ENCODE results near the gene POLR2C.

Gene POLR2C

DNA sequence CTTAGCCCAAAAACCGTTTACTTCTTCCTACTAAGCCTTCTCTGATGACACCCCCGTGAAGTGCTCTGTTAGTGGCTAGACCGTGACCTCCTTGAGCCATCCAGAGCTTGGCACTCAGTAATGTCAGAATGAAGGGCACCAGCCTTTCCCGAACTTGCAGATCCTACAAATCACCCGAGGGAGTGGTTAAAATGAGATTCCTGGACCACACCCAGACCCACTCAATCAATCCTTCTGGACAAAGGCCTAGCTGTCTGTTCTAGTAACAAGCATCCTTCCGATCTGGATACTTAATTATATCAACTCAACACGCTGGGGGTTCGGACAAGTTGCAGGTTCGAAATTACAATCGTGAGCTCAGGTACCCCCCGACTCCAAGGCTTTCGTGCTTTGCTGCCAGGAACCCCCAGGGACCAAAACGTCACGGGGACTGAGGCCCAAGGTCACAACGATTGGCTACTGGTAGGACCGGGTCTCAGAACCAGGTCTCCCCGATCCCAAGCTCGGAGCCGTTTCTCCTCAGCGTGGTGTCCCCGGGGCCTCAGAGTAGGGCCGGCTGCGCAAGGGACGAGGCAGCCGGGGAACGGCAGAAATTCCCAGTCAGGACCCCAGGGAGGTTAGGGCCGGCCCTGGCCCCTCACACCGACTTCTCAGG lies 15.8 kb upstream of the POLR2C start:
- POLR2A ChIA-PET (ENCODE audit: low non-redundant PET): interaction anchor here (1.0 kb wide), 1 partner anchor 16 kb away, joined by 3 read pairs; no protein-coding TSS in a partner anchor
- DNase-seq (ENCODE audit: low spot score): peak; percentile 41
- no peak for TF ChIP-seq CTCF (conservative IDR thresholded peaks at IDR 0.05; ENCODE audit: low read depth)

GRCh38 chr16:57447186-57447962 lies 15.1 kb upstream of the POLR2C start, which contains the start of the genes CIAPIN1 and COQ9:
TSS of gene CIAPIN1 (minus strand) at chr16:57447385. CDS start at chr16:57440928, 6,457 bp downstream.
TSS of gene COQ9 (plus strand) at chr16:57447479. CDS start at chr16:57447506, 27 bp downstream.
- peak; percentile 93 for DNase-seq (ENCODE audit: low spot score)
- TF ChIP-seq CTCF (conservative IDR thresholded peaks at IDR 0.05; ENCODE audit: low read depth): no peak
- peak within 1 kb of the TSS; percentile 84 for H3K27ac ChIP-seq
- ChIA-PET CTCF (interaction anchor here (0.5 to 2.8 kb wide), 6 partner anchors 13 to 1229 kb away, joined by 3 to 14 read pairs (median 6); partner anchors contain the start of gene POLR2C), POLR2A (ENCODE audit: low non-redundant PET) (interaction anchor here (0.6 to 1.0 kb wide), 4 partner anchors 16 to 339 kb away, joined by 3 read pairs; no protein-coding TSS in a partner anchor)

More for the DNA sequence above, 15.8 kb upstream of the POLR2C start:
- peak overlapping the region; percentile 84 for H3K27ac ChIP-seq
- CTCF ChIA-PET: interaction anchor here (0.9 to 2.8 kb wide), 3 partner anchors 15 to 1228 kb away, joined by 3 to 14 read pairs (median 9); partner anchors contain the start of gene POLR2C

DNA sequence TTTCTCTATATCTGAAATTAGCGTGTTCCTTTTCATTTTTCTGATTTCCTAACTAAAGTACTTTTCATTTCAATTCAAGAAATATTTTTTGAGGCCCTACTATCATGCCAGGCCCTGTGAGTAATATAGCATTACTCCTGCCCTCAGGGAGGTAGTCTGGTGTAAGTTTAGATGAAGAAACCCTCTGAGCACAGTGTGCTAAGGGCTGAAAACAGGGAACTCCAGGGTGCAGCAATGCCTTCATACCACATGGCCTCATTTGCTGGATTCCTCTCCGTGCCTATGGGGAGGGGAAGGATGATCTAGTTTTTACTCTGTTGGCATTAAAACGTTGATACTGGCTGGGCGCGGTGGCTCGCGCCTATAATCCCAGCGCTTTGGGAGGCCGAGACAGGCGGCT lies 10.5 kb upstream of the POLR2C start:
- ChIA-PET POLR2A (ENCODE audit: low non-redundant PET) (no interaction called here), CTCF (interaction anchor here (1.2 kb wide), 1 partner anchor 10 kb away, joined by 4 read pairs; the partner anchor contains the start of gene POLR2C)
- no peak for DNase-seq (ENCODE audit: low spot score)
- TF ChIP-seq CTCF (conservative IDR thresholded peaks at IDR 0.05; ENCODE audit: low read depth): no peak
- no peak overlapping the region for H3K27ac ChIP-seq

- POLR2A ChIA-PET (ENCODE audit: low non-redundant PET): interaction anchor here (0.6 to 0.8 kb wide), 3 partner anchors 14 to 376 kb away, joined by 3 to 4 read pairs (median 3); partner anchors contain the start of genes CIAPIN1 and COQ9
Measured at GRCh38 chr16:57462978-57463362, 491 bp downstream of the POLR2C start.

GRCh38 chr16:57464523-57464922 lies 2.0 kb downstream of the POLR2C start:
- no peak for TF ChIP-seq CTCF (conservative IDR thresholded peaks at IDR 0.05; ENCODE audit: low read depth)
- no peak overlapping the region for H3K27ac ChIP-seq
- POLR2A ChIA-PET (ENCODE audit: low non-redundant PET): no interaction called here
- no peak for DNase-seq (ENCODE audit: low spot score)
- CTCF ChIA-PET: interaction anchor here (0.5 to 1.5 kb wide), 4 partner anchors 10 to 112 kb away, joined by 3 read pairs; partner anchors contain the start of genes CIAPIN1 and COQ9

More at GRCh38 chr16:57462978-57463362, 491 bp downstream of the POLR2C start:
- DNase-seq (ENCODE audit: low spot score): no peak
- no peak for TF ChIP-seq CTCF (conservative IDR thresholded peaks at IDR 0.05; ENCODE audit: low read depth)
- H3K27ac ChIP-seq: peak overlapping the region; percentile 71
- CTCF ChIA-PET: interaction anchor here (0.7 to 2.2 kb wide), 8 partner anchors 8 to 56 kb away, joined by 3 to 14 read pairs (median 4); partner anchors contain the start of genes CIAPIN1 and COQ9

GRCh38 chr16:57468346-57468745 lies 5.9 kb downstream of the POLR2C start:
- no peak for DNase-seq (ENCODE audit: low spot score)
- CTCF ChIA-PET: interaction anchor here (0.6 kb wide), 1 partner anchor 21 kb away, joined by 3 read pairs; no protein-coding TSS in a partner anchor
- no peak for TF ChIP-seq CTCF (conservative IDR thresholded peaks at IDR 0.05; ENCODE audit: low read depth)
- POLR2A ChIA-PET (ENCODE audit: low non-redundant PET): no interaction called here
- no peak overlapping the region for H3K27ac ChIP-seq

Measured in RWPE1 (cell line).